Type B pancreatic cell (in vitro differentiated cells): ENCODE measurements around the gene H1-8. TPM values are rescaled to one million over a fixed set of nuclear protein-coding genes. Genes with fewer than 3 reads are reported as not detected.

Source experiments
- DNase-seq: peaks from one replicate; pipeline ENCODE4 v3.0.0; 2021; ENCODE audit warnings: mixed read lengths; ENCODE audit not compliant: unreplicated experiment; ENCODE audit errors: extremely low spot score
- H3K27ac Mint-ChIP-seq: 2 replicates; pipeline ENCODE4 v1.8.0; 2021; ENCODE audit warnings: mild to moderate bottlenecking, mixed read lengths
- H3K27me3 Mint-ChIP-seq: 2 replicates; pipeline ENCODE4 v1.8.0; 2021; ENCODE audit warnings: mixed read lengths
- H3K36me3 Mint-ChIP-seq: 2 replicates; pipeline ENCODE4 v1.8.0; 2021; ENCODE audit warnings: mixed read lengths
- H3K4me1 Mint-ChIP-seq: one replicate; pipeline ENCODE4 v1.8.0; 2021; ENCODE audit warnings: mixed read lengths; ENCODE audit not compliant: unreplicated experiment
- H3K4me3 Mint-ChIP-seq: 2 replicates; pipeline ENCODE4 v1.8.0; 2021; ENCODE audit warnings: mild to moderate bottlenecking, mixed read lengths
- H3K9me3 Mint-ChIP-seq: 2 replicates; pipeline ENCODE4 v1.8.0; 2021; ENCODE audit warnings: mixed read lengths
- total RNA-seq: library from RNA; stranded (reverse); gene quantifications from 2 replicates; pipeline ENCODE4 v1.2.1, GENCODE V29; 2021; ENCODE audit warnings: low replicate concordance
- TF ChIP-seq, protein P1 (sequence below): fragments of 200-600 bp; sonication (generic); conservative IDR thresholded peaks from 2 replicates; pipeline ENCODE4 v1.5.0; 2021; ENCODE audit warnings: antibody characterized with exemption, mild to moderate bottlenecking

Gene H1-8
- total RNA-seq, 1 donor from 2014 or later = not detected

DNA sequence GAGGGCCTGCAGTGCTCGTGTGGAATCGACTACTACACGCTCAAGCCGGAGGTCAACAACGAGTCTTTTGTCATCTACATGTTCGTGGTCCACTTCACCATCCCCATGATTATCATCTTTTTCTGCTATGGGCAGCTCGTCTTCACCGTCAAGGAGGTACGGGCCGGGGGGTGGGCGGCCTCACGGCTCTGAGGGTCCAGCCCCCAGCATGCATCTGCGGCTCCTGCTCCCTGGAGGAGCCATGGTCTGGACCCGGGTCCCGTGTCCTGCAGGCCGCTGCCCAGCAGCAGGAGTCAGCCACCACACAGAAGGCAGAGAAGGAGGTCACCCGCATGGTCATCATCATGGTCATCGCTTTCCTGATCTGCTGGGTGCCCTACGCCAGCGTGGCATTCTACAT is 10.7 kb upstream of the H1-8 start:
- no peaks in the 10 kb centered on the region for H3K27me3 Mint-ChIP-seq

DNA sequence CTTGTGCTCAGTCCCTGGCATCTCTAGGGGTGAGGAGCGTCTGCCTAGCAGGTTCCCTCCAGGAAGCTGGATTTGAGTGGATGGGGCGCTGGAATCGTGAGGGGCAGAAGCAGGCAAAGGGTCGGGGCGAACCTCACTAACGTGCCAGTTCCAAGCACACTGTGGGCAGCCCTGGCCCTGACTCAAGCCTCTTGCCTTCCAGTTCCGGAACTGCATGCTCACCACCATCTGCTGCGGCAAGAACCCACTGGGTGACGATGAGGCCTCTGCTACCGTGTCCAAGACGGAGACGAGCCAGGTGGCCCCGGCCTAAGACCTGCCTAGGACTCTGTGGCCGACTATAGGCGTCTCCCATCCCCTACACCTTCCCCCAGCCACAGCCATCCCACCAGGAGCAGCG is 9.6 kb upstream of the H1-8 start:
- Mint-ChIP-seq H3K9me3 (no peaks in the 10 kb centered on the region), H3K27ac (no peak overlapping the region), H3K36me3 (no peaks in the 10 kb centered on the region), H3K4me3 (no peak overlapping the region), H3K27me3 (no peaks in the 10 kb centered on the region), H3K4me1 (peaks cover 22% of the 10 kb centered on the region)
- DNase-seq = no peak
- TF ChIP-seq, protein P1, sequence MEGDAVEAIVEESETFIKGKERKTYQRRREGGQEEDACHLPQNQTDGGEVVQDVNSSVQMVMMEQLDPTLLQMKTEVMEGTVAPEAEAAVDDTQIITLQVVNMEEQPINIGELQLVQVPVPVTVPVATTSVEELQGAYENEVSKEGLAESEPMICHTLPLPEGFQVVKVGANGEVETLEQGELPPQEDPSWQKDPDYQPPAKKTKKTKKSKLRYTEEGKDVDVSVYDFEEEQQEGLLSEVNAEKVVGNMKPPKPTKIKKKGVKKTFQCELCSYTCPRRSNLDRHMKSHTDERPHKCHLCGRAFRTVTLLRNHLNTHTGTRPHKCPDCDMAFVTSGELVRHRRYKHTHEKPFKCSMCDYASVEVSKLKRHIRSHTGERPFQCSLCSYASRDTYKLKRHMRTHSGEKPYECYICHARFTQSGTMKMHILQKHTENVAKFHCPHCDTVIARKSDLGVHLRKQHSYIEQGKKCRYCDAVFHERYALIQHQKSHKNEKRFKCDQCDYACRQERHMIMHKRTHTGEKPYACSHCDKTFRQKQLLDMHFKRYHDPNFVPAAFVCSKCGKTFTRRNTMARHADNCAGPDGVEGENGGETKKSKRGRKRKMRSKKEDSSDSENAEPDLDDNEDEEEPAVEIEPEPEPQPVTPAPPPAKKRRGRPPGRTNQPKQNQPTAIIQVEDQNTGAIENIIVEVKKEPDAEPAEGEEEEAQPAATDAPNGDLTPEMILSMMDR = no peak

More for the DNA sequence above, 10.7 kb upstream of the H1-8 start:
- Mint-ChIP-seq H3K9me3 (no peaks in the 10 kb centered on the region), H3K4me3 (no peak overlapping the region), H3K36me3 (no peaks in the 10 kb centered on the region), H3K27ac (no peak overlapping the region), H3K4me1 (peaks cover 27% of the 10 kb centered on the region)
- DNase-seq = no peak
- TF ChIP-seq, protein P1 = no peak

DNA sequence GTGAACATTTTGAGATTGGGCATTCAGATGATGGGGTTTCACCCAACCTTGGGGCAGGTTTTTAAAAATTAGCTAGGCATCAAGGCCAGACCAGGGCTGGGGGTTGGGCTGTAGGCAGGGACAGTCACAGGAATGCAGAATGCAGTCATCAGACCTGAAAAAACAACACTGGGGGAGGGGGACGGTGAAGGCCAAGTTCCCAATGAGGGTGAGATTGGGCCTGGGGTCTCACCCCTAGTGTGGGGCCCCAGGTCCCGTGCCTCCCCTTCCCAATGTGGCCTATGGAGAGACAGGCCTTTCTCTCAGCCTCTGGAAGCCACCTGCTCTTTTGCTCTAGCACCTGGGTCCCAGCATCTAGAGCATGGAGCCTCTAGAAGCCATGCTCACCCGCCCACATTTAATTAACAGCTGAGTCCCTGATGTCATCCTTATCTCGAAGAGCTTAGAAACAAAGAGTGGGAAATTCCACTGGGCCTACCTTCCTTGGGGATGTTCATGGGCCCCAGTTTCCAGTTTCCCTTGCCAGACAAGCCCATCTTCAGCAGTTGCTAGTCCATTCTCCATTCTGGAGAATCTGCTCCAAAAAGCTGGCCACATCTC is 8.4 kb upstream of the H1-8 start:
- H3K9me3 Mint-ChIP-seq = no peaks in the 10 kb centered on the region
- no peak for DNase-seq
- peaks cover 28% of the 10 kb centered on the region for H3K4me1 Mint-ChIP-seq
- no peak overlapping the region for H3K4me3 Mint-ChIP-seq
- H3K27ac Mint-ChIP-seq = peak overlapping the region; percentile 61
- no peaks in the 10 kb centered on the region for H3K36me3 Mint-ChIP-seq
- TF ChIP-seq, protein P1 = no peak
- no peaks in the 10 kb centered on the region for H3K27me3 Mint-ChIP-seq

DNA sequence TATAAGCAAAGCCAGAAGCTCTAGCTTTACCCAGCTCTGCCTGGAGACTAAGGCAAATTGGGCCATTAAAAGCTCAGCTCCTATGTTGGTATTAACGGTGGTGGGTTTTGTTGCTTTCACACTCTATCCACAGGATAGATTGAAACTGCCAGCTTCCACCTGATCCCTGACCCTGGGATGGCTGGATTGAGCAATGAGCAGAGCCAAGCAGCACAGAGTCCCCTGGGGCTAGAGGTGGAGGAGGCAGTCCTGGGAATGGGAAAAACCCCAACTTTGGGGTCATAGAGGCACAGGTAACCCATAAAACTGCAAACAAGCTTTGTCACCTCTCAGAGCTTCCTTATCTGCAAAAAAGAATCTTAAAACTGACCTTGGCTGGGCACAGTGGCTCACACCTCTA is 7.9 kb upstream of the H1-8 start:
- H3K27ac Mint-ChIP-seq = no peak overlapping the region

DNA sequence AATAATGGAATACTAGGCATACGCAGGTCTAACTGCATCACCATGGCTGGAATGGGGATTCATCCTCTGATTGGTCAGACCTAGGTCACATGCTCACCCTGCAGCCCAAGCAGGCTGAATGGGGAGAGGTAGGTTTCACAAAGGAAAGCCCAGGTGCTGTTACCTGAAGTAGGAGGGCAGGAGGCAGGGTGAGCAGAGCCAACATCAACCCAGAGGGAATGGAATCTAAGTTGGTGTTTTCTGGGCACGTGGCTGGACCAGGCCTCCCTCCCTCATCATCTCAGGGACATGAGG is 6.7 kb upstream of the H1-8 start:
- no peaks in the 10 kb centered on the region for H3K36me3 Mint-ChIP-seq

More for the DNA sequence above, 7.9 kb upstream of the H1-8 start:
- no peak for DNase-seq
- TF ChIP-seq, protein P1 = no peak
- H3K4me3 Mint-ChIP-seq = no peak overlapping the region
- H3K36me3 Mint-ChIP-seq = no peaks in the 10 kb centered on the region
- H3K4me1 Mint-ChIP-seq = peaks cover 23% of the 10 kb centered on the region
- no peaks in the 10 kb centered on the region for H3K27me3 Mint-ChIP-seq
- H3K9me3 Mint-ChIP-seq = no peaks in the 10 kb centered on the region

More for the DNA sequence above, 6.7 kb upstream of the H1-8 start:
- Mint-ChIP-seq H3K27me3 (no peaks in the 10 kb centered on the region), H3K4me1 (peaks cover 18% of the 10 kb centered on the region), H3K9me3 (no peaks in the 10 kb centered on the region), H3K27ac (no peak overlapping the region), H3K4me3 (no peak overlapping the region)
- TF ChIP-seq, protein P1 = no peak
- DNase-seq = no peak
